Measurements from ENCODE around the gene CCR5.
"Not testable (repeated sequence)": the region's sequence is repeated elsewhere in the genome, so short reads cannot be mapped to it uniquely, and the experiment has no call there.

Gene CCR5

GRCh38 chr3:46370839-46371518 is at the start of gene CCR5:
Gene CCR5 (plus strand): TSS chr3:46370946. CDS start chr3:46372903, 1,957 bp downstream.
- FAIRE-seq = no peak

GRCh38 chr3:46321461-46322104 is 49.2 kb upstream of the CCR5 start:
- FAIRE-seq = no peak

GRCh38 chr3:46324036-46324435 is 46.7 kb upstream of the CCR5 start:
- no peak for FAIRE-seq

GRCh38 chr3:46325645-46326300 is 45.0 kb upstream of the CCR5 start:
- FAIRE-seq = no peak

- FAIRE-seq = not testable (repeated sequence)
These were observed 40.1 kb upstream of the CCR5 start for GRCh38 chr3:46330676-46331075.

- no peak for FAIRE-seq
These were observed 35.8 kb upstream of the CCR5 start for GRCh38 chr3:46334741-46335478.

GRCh38 chr3:46335541-46335940 is 35.2 kb upstream of the CCR5 start:
- FAIRE-seq = no peak

- FAIRE-seq = no peak
These were observed 32.8 kb upstream of the CCR5 start for GRCh38 chr3:46337911-46338310.

- FAIRE-seq = no peak
These were observed 31.9 kb upstream of the CCR5 start for GRCh38 chr3:46338840-46339239.

GRCh38 chr3:46344476-46344875 is 26.3 kb upstream of the CCR5 start:
- FAIRE-seq = no peak

- no peak for FAIRE-seq
These were observed 21.8 kb upstream of the CCR5 start for GRCh38 chr3:46348823-46349482.

- no peak for FAIRE-seq
These were observed 21.1 kb upstream of the CCR5 start for GRCh38 chr3:46349484-46350261.

GRCh38 chr3:46350262-46350565 is 20.5 kb upstream of the CCR5 start:
- FAIRE-seq = no peak

GRCh38 chr3:46351646-46352045 is 19.1 kb upstream of the CCR5 start:
- FAIRE-seq = no peak

GRCh38 chr3:46353090-46353489 is 17.7 kb upstream of the CCR5 start:
- no peak for FAIRE-seq

- FAIRE-seq = no peak
These were observed 16.9 kb upstream of the CCR5 start, which contains the start of gene CCR2 for GRCh38 chr3:46353647-46354410. Gene CCR2 (plus strand): TSS chr3:46354111. CDS start chr3:46357528, 3,417 bp downstream.

GRCh38 chr3:46354478-46354877 is 16.3 kb upstream of the CCR5 start:
- no peak for FAIRE-seq

GRCh38 chr3:46354984-46355383 is 15.8 kb upstream of the CCR5 start:
- FAIRE-seq = no peak

GRCh38 chr3:46356276-46356675 is 14.5 kb upstream of the CCR5 start:
- FAIRE-seq = no peak

GRCh38 chr3:46356909-46357308 is 13.8 kb upstream of the CCR5 start:
- no peak for FAIRE-seq

- FAIRE-seq = no peak
These were observed 12.3 kb upstream of the CCR5 start for GRCh38 chr3:46358466-46358865.
